ENCODE data around the gene SERPINA5.
"Not testable (repeated sequence)": the region's sequence is repeated elsewhere in the genome, so short reads cannot be mapped to it uniquely, and the experiment has no call there.

Gene SERPINA5

DNA sequence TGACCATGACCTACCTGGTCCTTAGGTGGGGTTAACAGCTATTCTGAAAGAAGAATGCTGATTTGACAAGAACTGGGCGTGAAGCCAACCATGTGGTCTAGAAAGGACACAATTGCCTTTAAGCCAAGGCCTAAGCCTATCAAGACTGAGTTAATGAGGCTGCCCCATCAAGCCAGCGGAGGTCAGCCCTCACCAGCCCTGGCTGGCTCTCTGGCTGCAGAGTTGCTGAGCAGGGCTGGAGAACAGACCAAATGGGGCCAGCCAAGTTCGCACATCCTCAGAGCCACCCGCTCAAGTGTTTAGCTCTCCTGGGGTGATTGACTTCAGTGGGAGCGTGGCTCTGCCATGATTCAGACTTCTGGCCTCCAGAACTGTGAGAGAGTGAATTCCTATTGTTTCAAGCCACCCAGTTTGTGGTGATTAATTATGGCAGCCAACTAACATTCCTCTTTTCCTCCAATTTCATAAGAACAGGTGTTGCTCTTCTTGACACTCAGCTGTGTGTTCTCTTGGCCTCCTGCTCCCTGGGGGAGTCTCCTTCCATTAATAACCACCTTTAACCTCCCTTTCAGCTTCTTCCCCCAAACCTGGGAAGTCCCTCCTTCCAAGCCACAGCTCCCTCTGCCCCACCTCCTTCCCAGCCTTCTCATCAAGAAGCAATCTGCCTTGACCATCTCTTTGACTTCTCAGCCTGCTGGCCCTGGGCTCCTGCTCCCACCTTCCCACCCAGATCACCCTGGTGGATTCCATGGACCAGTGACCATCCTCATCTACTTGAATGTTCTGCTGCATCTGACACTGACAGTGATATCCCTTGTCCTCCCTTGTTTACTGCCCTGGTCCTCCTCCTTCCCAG is 5.3 kb upstream of the SERPINA5 start:
- TF ChIP-seq, protein P1, sequence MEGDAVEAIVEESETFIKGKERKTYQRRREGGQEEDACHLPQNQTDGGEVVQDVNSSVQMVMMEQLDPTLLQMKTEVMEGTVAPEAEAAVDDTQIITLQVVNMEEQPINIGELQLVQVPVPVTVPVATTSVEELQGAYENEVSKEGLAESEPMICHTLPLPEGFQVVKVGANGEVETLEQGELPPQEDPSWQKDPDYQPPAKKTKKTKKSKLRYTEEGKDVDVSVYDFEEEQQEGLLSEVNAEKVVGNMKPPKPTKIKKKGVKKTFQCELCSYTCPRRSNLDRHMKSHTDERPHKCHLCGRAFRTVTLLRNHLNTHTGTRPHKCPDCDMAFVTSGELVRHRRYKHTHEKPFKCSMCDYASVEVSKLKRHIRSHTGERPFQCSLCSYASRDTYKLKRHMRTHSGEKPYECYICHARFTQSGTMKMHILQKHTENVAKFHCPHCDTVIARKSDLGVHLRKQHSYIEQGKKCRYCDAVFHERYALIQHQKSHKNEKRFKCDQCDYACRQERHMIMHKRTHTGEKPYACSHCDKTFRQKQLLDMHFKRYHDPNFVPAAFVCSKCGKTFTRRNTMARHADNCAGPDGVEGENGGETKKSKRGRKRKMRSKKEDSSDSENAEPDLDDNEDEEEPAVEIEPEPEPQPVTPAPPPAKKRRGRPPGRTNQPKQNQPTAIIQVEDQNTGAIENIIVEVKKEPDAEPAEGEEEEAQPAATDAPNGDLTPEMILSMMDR (IDR thresholded peaks at IDR 0.05; ENCODE audit: insufficient read depth, missing control alignments) = no peak
- no peak for FAIRE-seq
- DNase-seq (ENCODE audit: insufficient read length, low spot score) = no peak

DNA sequence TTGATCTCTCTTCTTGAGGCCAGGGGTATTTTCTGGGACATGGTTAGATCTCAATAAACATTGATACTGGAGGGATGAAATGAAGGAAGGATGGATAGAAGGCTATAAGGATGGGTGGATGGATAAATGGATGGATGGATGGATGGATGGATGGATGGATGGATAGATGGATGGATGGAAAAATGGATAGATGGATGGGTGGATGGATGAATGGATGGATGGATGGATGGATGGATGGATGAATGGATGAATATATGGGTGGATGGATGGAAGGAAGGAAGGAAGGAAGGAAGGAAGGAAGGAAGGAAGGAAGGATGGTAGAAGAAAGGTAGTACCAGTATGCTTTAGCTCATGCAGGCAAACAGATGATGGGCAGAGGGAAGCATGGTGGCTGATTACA is 3.8 kb upstream of the SERPINA5 start:
- FAIRE-seq; DNase-seq (ENCODE audit: insufficient read length, low spot score): not testable (repeated sequence)

DNA sequence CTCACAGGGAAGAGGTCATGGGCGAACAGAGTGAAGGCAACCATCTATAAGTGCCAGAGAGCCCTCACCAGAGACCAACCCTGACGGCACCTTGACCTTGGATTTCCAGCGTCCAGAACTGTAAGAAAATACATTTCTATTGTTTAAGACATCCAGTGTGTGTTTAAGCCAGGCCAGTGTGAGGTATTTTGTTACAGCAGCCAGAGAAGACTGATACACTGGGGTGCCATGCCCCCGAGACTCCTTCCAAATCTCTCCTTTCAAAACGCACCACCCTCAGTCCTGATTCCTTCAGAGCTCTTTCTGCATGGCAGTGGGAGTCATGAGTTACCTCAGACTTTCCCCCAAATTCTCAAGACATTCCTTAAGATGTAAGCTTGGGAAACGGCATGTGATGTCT is 2.5 kb upstream of the SERPINA5 start:
- DNase-seq (ENCODE audit: insufficient read length, low spot score) = no peak
- TF ChIP-seq, protein P1 (IDR thresholded peaks at IDR 0.05; ENCODE audit: insufficient read depth, missing control alignments) = no peak
- FAIRE-seq = no peak

DNA sequence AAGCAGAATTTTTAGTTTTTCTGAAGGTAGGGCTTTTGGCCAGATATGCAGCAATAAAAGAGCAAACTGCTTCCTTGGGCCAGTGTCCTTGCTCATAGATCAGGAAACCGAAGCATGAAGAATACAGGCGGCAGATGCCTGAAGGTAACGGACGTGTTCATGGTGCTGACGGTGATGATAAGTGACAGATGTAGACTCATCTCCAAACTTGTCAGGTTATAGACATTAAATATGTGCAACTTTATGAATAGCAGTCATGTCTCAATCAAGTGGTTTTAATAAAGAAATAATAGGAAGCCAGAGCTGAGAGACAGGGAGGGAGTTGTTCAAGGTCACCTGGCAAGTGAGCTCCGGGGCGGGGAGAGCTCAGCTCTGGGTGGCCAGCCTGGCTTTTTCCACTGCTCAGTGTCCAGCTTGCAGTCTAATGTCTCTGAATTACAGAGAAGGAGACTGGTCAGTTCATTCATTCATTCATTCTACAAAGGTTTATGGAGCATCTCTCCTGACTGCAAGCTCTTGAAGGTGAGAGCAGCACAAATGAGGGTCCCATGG is 1.0 kb downstream of the SERPINA5 start:
- FAIRE-seq = no peak
- TF ChIP-seq, protein P1 (IDR thresholded peaks at IDR 0.05; ENCODE audit: insufficient read depth, missing control alignments) = no peak
- DNase-seq (ENCODE audit: insufficient read length, low spot score) = no peak

DNA sequence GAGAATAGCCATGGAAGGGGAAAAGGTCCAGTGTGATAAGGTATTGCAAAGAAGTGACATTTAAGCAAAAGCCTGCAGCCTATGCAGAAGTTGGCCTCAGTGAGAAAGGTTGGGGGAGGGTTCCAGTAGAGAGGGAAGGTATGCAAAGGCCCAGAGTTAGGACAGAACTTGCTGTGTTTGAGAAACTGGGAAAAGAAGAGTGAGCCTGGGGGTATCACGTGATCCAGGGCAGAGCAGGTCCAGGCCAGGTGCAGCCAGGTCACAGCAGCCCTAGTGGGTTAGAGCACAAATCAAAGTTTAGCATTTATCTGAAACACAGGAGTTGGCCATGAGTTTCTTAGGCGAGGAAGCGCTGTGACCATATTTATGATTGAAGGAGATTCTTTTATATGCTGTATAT is 1.6 kb downstream of the SERPINA5 start:
- FAIRE-seq = no peak

DNA sequence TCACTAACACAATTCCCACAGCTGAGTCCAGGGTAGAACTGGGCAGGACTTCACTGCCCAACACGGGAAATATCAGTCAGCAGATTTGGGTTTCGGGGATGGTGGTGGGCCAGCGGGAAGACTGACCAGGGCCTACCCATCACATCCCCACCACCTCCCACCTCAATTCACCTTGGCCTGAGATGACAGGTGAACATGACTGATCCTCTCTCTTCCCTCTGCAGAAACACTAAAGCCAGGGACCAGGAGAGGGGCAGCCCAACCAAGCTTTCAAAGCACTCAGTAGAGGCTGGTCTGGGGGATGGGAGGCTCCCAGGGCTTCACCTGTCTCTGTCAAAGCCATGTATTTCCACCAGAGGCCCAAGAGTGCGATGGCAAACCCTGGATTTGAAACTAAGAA is 2.3 kb downstream of the SERPINA5 start:
- FAIRE-seq (no peak), DNase-seq (ENCODE audit: insufficient read length, low spot score) (no peak)
- TF ChIP-seq, protein P1 (IDR thresholded peaks at IDR 0.05; ENCODE audit: insufficient read depth, missing control alignments) = no peak

More for the DNA sequence above, 1.6 kb downstream of the SERPINA5 start:
- DNase-seq (ENCODE audit: insufficient read length, low spot score) = no peak
- TF ChIP-seq, protein P1 (IDR thresholded peaks at IDR 0.05; ENCODE audit: insufficient read depth, missing control alignments) = no peak

DNA sequence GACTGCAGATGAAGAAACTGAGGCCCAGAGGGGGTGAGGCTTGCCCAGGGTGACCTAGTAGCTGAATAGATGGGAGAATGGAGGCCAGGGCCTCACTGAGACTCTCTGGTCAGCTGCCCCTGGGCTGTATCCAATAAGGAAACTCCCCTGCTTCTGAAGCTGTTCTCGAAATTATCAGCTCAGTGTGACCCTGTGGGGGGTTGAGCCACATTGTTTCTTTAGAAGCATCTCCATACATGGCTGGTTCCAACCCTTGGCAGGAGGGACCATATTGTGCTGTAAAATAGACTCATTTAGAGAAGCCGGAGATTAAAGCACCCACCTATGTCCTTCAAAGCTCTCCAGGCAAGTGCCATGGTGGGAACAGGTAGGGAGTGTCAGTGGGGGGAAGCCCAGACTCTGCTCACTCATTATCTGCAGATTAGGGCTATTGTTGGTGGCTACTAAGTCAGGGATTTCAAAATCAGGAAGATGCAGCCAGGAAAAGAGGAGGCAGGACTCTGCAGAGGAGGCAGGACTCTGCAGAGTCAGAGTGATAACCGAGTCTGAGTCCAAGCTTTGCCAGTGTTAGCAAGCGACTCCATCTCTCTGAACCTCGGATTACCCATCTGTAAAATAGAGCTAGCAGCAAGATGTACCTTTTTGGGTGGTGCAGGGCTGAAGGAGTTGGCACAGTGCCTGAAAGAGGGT is 3.5 kb downstream of the SERPINA5 start:
- no peak for FAIRE-seq
- DNase-seq (ENCODE audit: insufficient read length, low spot score) = no peak
- TF ChIP-seq, protein P1 (IDR thresholded peaks at IDR 0.05; ENCODE audit: insufficient read depth, missing control alignments) = no peak

Data from D721Med (cell line).